GM19463 (cell line): Measurements from ENCODE around the gene CAPZB.

Experiments
- ATAC-seq: cut with Tn5 transposase; IDR thresholded peaks from one replicate; pipeline ENCODE4 v1.9.1; 2021; ENCODE audit warnings: mild to moderate bottlenecking, moderate library complexity; ENCODE audit not compliant: unreplicated experiment

CAPZB gene

DNA sequence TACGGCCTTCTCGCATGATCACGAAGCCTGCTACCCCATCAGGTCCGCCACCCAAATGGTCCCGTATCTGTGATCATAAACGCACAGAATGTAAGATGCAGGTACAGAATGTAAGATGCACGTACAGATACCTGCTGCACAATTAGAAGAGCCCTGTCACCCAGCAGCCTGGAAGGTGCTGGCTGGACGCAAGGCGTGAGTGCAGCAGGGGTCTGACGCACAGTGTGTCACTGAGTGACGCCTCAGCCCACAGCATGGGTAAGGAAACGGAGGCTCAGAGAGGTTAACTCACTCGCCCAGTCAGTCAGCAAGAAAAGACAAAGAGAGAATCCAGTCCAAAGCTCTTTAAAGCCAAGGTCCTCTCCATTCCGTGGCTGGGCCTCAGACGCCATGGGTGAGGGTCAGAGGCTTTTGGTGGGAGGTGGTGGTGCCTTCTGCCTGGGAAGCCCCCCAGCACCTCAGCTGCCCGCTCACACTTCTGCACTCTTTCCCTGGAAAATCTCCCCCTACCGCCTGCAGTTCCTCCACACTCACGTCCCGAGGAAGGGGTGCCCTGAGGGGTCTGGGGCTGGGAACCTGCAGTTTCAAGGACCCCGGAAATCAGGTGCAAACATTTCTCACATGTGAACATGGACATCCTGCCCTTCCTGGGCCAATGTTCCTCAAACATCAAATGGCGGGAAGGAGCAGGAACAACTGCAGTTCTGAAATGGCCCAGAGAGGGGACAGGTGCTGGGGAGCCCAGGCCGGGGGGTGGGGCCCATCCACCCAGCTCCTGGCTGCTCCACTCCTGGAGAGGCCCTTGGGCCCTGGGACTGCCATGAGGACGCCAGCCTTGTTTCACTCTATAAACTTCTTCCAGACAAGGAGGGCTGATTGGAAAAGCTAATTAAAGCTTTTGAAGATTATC is 113.9 kb downstream of the CAPZB start:
- no peak for ATAC-seq

DNA sequence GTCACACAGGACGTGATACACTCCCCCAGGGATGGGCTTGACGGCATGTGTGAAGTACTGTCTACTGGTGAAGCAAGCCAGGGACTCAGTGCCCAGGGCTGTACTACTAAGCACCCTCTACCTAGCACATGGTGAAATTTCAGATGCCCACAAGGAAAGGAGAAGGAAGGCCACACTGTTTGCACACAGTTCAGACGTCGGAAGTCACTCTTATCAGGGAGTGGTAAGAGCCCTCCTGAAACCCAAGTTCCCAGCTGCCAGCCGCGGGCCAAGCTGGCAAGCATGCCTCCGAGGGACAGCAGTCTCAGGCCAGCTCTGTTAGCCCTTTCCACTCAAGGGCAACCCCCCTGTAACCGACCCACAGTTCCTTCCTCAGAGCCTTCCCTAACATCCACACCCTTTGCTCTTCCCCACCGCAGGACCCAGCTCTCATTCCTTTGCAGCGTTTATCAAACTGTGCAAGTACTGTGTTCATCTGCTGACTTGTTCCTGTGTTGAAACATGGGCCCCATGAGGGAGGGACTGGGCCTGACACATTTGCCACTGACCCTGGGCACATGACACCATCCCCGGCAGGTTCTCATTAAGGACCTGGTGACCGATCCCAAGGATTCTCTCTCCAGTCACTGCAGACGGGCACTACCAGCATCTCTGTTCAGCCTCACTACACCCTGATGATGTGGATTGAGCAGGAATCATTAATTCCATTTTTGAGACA is 114.7 kb downstream of the CAPZB start:
- ATAC-seq = no peak

DNA sequence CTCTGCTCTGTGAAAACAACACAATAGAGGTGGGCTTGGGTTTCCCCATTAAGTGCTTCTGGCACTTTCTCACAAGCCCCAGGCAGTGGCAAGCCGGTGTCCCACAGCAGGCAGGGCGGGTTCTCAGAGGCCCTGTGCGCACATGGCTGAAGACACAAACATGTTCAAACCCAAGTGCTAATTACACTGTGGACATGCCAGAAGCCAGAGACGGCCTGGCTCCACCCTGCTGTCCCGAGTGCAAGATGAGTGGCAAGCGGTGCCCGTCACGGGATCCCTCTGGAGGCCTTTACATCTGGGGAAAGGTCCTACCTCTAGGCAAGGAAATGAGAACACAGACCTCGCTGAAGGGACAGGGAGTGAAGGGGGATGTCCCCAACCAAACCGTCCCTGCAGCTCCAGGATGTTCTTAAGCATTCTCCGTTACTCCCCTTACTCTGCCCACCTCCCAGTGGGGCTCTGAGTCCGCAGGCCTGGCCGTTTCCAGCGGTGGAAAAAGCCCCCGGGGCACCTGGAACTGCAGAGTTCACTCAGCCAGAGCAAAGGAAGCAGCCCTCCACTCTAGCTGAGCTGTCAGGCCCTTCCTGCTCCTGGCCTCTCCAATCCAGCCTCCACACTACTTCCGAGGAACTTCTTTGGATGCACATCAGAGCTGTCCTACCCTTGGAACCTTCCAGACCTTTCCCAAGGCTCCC is 115.8 kb downstream of the CAPZB start:
- ATAC-seq = no peak

DNA sequence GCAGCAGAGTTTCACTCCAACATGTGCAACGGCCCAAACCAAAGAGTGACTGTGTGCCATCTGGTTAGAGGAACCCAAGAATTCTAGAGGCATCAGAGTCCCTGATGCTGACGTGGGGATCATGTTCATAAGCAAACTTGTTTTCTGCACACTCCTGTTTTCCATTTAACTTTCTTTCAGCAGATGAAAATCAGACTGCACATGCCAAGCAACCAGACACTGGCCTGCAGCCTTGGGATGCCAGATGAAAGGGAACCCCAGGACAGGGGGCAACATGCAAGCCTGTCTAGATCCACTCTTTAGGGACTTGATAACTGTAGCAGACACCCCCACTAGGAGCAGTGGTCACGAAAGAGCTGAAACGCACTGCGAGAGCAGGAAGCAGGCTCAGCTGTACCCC is 116.4 kb downstream of the CAPZB start:
- ATAC-seq = no peak

DNA sequence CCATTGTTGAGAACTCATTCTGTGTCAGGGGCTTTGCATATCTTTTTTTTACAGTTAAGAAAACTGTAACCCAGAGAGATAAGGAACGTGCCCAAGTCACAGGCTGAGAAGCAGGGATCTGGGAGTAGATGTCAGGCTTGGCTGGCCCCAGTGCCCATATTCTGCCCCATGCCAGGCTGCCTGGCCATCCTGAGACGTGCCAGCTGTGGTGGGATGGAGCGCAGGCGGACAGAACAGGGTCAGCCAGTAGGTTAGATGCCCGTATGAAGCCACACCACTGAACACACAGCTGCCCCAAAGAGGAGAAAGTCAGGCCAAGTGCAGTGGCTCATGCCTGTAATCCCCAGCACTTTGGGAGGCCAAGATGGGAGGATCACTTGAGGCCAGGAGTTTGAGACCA is 117.3 kb downstream of the CAPZB start:
- ATAC-seq = no peak

DNA sequence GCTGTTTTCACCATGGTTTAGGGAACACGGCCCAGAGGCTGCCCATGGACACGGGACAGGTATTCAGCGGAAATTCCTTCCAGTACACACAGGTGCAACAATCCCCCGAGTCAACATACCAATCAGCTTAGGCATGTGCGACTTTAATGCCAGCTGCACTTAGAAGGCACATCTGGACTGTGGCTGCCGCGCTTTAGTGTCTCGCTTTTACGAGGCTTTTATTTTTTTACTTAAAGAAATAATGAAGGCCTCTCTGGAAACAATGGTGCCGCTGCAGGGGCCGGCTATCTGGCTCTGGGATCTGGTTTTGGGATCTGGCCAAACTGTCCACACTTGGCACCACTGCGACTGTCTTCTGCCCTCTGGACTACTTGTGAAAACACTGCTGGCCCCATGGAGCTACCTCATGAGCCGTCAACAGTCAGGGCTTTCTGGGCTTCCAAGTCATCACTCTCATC is 117.7 kb downstream of the CAPZB start:
- ATAC-seq = no peak

DNA sequence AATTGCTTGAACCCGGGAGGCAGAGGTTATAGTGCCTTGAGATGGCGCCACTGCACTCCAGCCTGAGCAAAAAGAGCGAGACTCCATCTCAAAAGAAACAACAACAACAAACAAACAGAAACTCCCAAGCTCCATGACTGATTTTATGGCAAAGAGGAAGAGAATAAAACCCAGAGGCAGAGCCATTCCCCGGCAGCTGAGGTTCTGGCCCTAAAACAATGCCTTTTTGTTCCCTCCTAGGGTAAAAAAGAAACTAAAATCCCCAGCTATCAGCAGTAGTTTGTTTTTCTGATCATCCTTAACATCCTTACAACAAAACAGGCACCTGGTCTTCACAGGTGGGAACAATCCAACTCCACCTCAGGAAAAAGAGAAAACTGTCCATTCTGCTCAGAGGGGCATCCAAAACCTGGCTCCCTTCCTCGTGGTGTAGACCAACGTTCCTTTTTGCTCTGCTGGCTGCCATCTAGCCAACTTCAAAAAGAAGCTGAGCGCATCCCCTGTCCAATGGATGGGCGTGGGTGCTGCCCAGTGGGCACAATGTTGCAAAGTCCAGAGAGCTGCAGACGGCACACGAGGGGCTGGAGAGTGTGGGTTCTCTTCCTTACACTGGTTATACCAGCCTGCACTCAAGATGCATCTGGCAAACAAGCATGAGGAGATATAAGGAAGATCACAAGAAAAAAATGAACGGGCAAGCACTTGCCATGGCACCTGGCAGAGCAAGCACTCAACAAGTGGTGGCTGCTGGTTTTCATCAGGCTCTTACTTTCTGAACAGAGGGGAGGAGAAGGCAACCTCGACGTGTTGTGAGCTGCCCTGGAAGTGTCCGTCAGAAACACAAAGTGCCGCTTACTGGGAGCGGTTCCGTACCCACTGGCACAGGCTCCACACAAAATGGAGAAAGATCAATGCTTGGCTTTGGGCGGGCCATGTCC is 118.5 kb downstream of the CAPZB start:
- no peak for ATAC-seq

DNA sequence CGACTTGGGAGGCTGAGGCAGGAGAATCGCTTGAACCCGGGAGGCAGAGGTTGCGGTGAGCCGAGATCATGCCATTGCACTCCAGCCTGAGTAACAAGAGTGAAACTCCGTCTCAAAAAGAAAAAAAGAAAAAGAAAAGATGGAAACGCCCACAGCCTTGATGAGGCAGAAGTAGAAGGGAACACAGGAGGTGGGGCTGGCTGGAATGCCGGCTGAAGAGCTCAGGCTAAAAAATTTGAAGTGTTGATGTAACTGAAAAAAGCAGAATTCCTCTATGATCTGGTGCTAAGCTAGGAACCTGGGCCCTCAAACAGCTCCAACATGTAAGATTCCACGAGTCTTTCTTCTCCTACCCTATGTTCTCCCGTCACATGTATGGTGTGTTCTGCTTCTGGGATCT is 119.6 kb downstream of the CAPZB start:
- ATAC-seq = no peak

DNA sequence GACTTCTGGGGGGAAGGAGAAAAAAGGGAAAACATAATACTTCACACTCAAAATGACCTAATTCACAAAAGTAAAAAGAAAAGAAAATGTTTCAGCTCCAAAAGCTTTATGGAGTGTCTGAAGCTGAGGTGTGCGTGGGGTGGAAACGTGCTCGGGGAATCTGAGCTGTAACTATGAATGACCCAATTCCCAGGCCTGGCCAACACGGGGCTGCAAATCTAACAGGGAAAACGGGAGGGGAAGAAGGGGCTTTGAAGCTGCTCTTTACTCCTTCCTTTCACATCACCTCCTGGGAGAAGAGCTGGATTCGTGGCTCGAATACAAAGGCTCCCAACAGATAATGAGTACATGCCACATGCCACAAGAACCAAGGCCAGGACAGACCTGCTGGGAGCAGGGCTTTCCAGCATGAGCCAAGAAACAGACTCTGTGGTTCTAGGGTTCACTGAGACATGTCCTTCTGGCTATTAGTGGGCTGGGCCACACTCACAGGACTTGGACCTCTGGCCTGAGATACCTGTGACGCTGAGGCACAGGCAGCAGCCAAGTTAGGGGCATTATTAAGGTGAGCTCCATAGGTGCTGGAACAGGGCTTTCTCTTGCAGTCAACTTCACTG is 121.7 kb downstream of the CAPZB start:
- ATAC-seq = no peak

DNA sequence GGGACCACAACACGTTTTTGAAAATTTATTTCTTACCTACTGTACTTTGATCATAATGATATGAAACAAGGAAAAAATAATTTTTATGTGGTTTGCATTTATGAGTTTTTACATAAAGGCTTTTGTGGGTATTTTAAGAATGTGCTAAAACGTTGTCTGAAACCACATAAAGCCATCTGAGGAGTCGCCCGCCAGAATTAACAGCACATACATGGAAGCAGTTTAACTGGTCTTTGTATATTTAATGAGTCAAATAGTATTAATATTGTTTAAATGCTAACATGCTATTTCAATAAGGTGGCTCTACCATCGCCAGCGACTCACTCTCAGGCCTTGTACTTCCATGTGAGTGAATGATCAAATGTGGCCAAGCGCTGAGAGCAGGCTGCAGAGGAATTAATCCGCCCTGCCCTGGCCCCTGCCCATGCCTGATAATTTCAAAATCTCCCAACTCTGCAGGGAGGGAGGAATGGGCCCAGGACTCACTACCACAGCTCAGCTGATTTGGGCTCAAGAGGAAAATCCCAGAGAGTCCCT is 123.7 kb downstream of the CAPZB start:
- no peak for ATAC-seq

DNA sequence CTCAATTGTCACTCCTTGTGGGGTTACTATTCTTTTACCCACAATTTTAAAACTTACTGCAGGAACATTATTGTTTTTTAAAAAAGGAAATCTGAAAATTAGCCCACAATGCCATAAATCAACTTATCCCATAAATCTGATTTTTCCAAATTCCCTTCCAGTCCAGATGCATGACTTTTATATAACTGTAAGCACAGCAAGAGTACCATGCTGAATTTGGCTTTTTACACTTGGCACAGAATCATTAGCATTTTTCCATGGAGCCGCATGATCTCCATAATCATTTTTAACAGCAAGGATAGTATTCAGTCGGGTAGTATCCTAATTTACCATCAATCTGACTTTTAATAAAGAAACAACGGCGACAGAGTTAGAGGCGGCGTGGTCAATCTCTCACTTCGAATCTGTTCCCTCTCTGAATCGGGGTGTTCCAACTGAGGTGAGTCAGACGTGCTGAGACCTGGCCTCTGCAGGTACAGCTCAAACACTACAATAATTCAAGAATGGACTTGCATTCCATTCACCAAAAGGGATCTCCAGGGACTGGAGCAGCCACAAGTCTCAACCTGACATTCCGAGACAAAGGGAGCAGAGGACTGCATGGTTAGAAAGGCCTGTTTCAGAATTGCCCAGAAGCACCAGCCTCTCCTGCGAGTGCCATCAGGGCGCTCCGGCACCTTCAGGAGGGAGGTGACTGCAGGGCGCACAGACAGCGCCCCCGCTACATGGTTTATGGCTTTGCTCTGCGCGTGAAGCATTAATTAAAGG is 124.3 kb downstream of the CAPZB start:
- ATAC-seq = no peak

DNA sequence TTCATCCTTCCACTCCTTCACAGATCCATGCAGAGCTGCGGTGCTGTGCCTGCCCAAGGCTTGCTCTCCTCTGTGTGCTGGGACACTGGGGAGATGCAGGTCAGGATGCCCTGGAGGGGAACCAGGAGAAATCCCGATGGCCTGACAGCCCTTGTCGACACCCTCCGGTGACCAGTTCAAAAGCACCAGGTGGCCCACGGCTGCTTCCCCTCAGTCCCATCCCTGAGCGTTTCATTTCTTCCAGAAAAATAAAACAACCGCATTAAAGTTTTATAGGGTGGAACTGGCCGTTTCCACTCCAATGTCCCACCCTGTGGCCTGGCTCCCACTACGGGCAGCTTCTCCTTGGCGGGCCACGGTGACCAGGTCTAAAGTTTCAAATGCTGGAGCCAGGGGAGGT is 124.9 kb downstream of the CAPZB start:
- ATAC-seq = no peak

DNA sequence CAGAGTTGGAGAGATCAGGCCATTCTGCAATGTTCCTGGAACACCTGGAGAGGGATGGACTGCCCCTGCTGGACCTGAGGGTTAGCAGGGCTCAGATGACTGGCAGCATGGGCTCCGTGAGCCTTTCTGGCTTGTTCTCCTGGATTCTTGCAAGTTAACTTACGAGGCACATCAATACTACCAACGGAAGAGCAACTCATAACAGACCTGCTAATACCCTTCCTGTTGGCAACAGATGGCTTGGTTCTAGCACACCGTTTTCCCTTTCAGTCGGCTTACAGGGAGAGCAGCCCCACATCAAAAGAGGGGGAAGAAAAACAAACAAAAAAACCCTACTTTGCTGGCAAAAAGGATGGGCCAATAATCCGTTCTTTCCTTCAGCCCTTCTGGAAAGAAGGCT is 125.3 kb downstream of the CAPZB start:
- ATAC-seq = no peak

DNA sequence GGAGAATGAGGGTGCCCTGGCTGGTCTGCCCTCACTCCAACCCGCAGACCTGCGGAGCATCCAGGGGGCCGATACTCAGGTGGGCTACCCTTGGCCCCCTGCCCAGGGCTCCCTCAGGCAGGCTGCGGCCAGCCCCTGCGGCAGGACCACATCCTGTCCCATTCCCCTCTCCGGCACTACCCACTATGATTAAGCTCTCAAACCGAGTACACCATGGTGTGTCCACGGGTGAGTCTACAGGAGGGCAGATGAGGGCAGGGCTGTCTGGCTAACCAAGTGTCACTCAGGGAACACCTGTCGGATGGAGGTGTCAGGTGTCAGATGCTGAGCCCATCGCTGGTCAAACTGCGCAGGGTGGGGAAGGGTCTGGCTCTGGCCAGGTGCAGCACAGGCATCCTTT is 126.0 kb downstream of the CAPZB start:
- ATAC-seq = no peak

DNA sequence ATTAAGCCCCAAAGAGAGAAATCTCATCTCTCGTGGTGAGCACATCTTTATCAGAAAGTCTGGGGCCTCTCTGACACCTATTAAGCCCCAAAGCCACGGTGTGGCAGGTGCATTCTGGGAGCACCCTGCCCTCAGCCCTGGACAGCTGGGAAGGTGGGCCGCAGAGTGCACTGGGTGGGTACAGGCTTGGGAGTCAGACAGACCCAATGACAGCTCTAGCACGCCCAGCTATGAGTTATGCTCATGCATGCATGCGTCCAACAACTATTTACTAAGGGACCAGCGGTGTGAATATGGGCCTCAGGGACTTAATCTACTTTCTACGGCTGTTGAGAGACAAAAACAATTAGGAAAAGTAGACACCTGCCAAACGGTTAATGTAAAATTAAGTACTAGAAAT is 126.6 kb downstream of the CAPZB start:
- ATAC-seq = no peak

DNA sequence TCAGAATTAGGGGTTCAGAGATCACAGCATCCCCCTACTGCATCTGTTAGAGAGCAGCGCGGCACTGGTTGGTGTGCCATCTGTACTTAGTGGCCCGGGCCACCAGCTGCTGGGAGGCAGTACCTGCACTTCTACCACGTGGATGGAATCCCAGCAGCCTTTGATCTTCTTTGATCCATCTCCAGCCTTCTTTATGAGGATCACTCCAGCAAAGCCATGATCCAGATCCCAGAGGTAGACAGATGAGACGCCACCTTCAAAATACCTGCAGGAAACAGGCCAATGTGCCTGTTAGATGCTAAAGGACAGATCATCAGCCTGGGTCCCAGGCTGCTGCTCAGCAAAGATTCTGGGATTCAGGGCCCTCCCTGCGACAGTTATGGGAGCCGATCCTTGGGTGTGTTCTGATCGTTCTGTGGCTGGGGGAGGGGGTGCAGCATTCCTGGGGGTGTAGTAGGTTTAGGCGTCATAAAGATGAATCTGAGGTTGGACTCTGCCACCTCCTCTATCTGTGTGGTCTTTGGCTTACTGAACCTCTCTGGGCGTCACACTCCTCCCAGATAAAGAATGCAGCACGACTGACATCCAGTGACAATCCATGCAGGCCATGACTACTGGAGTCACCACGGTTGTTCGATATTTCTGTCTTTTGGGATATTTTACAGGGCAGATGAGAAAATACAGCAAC is 127.9 kb downstream of the CAPZB start:
- no peak for ATAC-seq

DNA sequence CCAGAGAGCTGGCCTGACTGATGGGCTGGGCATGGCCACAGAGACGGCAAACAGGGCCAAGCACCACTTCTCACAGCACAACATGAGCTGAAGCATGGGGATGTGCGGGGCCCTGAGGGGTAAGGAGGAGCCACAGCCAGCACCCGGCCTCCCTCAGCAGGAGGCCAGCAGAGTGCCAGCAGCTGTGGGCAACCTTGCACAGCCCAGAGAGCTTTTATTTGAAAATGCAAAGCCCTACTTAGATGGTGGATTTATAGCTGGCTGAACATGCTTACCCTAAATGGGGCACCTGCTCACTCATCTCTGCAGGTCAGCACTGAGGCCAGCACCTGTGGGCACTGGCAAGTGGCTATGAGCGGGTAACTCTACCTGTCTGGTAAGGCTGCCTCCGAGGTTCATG is 129.1 kb downstream of the CAPZB start:
- no peak for ATAC-seq

DNA sequence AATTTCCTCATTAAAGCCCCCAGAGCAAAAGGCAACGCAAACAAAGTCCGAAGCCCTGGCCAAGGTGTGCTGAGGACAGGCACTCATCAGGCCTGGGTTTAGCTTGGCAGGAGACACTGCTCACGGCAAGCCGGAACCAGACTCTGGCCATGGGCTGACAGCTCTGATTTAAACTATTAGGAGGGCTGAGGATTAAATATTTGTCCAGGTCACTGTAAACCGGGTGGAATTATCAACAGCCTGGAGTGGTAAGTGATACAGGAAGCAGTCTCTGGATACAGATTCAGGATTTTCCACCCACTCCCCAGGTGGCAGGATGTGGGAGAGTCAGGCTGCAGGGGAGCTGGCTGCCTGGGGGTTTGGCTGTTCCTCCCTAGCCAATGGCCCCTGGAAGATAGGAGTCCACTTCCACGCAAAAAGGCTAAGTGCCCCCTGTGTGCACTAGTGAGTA is 130.8 kb downstream of the CAPZB start:
- ATAC-seq = no peak
